NCI-H1048 (cell line): ENCODE measurements around the gene PCDHB13.
"Not testable (repeated sequence)": the region's sequence is repeated elsewhere in the genome, so short reads cannot be mapped to it uniquely, and the experiment has no call there.

Experiments used
- DNase-seq: peaks from one replicate; lab custom pipeline; 2025; lab: John Stamatoyannopoulos, UW

Gene PCDHB13

DNA sequence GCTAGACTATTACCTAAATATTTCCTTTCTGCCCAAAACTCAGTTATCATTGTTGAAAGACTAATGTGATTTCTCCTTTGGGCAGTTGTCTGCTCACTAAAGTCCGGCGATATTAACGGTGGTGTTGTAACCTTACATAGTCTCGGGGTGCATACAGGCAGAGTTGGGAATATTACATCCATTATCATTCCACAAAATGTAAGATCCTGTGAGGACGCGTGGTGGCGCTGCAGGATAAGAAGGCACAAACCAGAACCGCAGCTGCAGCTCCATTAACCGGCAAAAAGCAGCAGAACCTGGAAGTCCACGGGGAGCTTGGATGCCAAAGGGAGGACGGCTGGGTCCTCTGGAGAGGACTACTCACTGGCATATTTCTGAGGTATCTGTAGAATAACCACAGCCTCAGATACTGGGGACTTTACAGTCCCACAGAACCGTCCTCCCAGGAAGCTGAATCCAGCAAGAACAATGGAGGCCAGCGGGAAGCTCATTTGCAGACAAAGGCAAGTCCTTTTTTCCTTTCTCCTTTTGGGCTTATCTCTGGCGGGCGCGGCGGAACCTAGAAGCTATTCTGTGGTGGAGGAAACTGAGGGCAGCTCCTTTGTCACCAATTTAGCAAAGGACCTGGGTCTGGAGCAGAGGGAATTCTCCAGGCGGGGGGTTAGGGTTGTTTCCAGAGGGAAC lies at the start of gene PCDHB13:
Gene PCDHB13, plus strand, starts transcription at position 264 of the 684 bp plus-strand sequence. Its CDS starts 205 bp downstream, at position 469.
- not testable (repeated sequence) for DNase-seq

DNA sequence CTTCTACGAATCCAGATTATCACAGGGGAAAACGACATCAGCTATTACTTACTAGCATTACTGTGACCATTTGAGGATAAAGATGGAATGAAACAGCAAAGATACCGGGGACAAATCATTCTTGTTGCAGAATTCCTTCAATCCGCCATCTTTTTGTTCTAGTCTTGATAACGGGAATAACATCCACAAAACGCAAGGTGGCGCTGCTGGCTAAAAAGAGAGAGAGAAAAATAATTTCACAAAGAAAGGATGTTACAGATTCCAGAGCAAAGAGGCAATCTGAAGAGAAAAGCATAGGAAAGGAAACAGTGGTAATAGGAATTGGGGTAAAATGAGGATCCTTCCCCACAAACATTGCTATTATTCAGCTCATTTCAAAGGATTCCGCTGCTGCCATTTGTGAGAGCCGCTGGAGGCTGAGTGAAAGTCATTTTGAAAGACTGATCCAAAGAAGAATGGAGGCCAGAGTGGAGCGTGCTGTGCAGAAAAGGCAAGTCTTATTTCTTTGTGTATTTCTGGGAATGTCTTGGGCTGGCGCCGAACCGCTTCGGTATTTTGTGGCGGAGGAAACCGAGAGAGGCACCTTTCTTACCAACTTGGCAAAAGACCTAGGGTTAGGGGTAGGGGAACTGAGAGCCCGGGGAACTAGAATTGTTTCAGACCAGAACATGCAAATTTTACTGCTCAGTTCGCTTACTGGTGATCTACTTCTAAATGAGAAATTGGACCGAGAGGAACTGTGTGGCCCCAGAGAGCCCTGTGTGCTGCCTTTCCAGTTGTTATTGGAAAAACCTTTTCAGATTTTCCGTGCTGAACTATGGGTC lies 41.1 kb upstream of the PCDHB13 start, which contains the start of gene PCDHB7:
Gene PCDHB7, plus strand, starts transcription at position 264 of the 824 bp plus-strand sequence. Its CDS starts 192 bp downstream, at position 456.
- no peak for DNase-seq

DNA sequence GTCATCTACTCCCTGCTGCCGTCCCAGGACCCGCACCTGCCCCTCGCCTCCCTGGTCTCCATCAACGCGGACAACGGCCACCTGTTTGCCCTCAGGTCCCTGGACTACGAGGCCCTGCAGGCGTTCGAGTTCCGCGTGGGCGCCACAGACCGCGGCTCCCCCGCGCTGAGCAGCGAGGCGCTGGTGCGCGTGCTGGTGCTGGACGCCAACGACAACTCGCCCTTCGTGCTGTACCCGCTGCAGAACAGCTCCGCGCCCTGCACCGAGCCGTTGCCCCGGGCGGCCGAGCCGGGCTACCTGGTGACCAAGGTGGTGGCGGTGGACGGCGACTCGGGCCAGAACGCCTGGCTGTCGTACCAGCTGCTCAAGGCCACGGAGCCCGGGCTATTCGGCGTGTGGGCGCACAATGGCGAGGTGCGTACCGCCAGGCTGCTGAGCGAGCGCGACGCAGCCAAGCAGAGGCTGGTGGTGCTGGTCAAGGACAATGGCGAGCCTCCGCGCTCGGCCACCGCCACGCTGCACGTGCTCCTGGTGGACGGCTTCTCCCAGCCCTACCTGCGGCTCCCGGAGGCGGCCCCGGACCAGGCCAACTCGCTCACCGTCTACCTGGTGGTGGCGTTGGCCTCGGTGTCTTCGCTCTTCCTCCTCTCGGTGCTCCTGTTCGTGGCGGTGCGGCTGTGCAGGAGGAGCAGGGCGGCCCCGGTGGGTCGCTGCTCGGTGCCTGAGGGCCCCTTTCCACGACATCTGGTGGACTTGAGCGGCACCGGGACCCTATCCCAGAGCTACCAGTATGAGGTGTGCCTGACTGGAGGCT lies 39.2 kb upstream of the PCDHB13 start:
- DNase-seq, result not testable (repeated sequence)

DNA sequence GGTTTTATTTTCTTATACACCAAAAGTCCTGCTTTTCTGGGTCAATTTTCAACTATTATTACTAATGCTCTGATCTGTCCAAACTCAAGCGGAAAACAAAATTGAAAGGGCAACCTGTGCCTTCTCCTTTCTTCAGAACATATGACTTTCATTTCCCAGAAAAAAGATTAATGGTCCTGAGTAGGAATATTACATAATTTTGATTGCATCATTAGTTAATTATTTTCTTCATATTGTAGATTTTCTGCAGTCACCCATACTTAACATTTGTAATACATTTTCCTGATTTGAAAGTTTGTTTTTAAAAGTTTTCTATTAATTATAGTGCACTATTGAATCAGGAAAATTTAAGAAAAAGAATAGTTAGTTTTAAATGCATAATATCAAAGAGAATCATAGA lies 37.8 kb upstream of the PCDHB13 start:
- no peak for DNase-seq

DNA sequence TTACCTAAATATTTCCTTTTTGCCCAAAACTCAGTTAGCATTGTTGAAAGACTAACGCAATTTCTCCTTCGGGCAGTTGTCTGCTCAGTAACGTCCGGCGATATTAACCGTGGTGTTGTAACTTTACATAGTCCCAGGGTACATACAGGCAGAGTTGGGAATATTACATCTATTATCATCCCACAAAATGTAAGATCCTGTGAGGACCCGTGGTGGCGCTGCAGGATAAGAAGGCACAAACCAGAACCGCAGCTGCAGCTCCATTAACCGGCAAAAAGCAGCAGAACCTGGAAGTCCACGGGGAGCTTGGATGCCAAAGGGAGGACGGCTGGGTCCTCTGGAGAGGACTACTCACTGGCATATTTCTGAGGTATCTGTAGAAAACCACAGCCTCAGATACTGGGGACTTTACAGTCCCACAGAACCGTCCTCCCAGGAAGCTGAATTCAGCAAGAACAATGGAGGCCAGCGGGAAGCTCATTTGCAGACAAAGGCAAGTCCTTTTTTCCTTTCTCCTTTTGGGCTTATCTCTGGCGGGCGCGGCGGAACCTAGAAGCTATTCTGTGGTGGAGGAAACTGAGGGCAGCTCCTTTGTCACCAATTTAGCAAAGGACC lies 36.0 kb upstream of the PCDHB13 start, which contains the start of gene PCDHB8:
Gene PCDHB8, plus strand, starts transcription at position 214 of the 615 bp plus-strand sequence. Its CDS starts 245 bp downstream, at position 459.
- DNase-seq, result not testable (repeated sequence)

DNA sequence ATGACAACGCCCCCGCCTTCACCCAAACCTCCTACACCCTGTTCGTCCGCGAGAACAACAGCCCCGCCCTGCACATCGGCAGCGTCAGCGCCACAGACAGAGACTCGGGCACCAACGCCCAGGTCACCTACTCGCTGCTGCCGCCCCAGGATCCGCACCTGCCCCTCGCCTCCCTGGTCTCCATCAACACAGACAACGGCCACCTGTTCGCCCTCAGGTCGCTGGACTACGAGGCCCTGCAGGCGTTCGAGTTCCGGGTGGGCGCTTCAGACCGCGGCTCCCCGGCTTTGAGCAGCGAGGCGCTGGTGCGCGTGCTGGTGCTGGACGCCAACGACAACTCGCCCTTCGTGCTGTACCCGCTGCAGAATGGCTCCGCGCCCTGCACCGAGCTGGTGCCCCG lies 34.3 kb upstream of the PCDHB13 start:
- DNase-seq, result not testable (repeated sequence)

DNA sequence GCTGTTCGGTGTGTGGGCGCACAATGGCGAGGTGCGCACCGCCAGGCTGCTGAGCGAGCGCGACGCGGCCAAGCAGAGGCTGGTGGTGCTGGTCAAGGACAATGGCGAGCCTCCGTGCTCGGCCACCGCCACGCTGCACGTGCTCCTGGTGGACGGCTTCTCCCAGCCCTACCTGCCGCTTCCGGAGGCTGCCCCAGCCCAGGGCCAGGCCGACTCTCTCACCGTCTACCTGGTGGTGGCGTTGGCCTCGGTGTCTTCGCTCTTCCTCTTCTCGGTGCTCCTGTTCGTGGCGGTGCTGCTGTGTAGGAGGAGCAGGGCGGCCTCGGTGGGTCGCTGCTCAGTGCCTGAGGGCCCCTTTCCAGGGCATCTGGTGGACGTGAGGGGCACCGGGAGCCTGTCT lies 33.8 kb upstream of the PCDHB13 start:
- DNase-seq, result not testable (repeated sequence)

DNA sequence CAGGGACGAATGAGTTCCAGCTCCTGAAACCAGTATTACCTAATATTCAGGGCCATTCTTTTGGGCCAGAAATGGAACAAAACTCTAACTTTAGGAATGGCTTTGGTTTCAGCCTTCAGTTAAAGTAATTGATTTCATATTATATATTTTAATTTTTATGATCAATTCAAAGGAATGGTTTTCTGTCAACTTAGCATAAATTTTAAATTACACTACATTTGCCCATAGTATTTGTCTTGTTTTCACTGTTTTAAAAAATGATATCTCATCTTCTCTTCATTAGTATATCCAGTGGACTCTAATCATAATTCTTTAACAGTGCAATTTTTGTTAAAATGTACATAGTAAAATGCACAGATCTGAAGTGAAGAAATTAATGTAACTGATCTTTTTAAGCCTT lies 33.4 kb upstream of the PCDHB13 start:
- DNase-seq, result no peak

DNA sequence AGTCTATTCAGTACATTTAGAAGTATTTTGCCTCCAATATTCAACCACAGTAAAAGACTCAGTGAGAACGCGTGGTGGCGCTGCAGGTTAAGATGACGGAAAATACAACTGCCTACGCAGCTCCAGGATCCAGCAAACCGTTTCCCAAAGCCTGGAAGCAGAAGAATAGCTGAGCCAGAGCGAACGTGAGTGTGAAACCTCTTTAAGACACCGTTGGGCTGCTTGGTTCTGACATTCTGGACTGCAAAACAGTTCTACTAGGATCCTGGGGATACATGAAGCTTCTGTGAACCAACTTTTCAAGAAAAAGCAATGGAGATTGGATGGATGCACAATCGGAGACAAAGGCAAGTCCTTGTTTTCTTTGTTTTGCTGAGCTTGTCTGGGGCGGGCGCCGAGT lies 31.5 kb upstream of the PCDHB13 start, which contains the start of gene PCDHB16:
Gene PCDHB16, plus strand, starts transcription at position 140 of the 400 bp plus-strand sequence. Its CDS starts 173 bp downstream, at position 313.
- no peak for DNase-seq

DNA sequence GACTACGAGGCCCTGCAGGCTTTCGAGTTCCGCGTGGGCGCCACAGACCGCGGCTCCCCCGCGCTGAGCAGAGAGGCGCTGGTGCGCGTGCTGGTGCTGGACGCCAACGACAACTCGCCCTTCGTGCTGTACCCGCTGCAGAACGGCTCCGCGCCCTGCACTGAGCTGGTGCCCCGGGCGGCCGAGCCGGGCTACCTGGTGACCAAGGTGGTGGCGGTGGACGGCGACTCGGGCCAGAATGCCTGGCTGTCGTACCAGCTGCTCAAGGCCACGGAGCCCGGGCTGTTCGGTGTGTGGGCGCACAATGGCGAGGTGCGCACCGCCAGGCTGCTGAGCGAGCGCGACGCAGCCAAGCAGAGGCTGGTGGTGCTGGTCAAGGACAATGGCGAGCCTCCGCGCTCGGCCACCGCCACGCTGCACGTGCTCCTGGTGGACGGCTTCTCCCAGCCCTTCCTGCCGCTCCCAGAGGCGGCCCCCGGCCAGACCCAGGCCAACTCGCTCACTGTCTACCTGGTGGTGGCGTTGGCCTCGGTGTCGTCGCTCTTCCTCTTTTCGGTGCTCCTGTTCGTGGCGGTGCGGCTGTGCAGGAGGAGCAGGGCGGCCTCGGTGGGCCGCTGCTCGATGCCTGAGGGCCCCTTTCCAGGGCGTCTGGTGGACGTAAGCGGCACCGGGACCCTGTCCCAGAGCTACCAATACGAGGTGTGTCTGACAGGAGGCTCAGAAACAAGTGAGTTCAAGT lies 29.4 kb upstream of the PCDHB13 start:
- DNase-seq, result not testable (repeated sequence)

DNA sequence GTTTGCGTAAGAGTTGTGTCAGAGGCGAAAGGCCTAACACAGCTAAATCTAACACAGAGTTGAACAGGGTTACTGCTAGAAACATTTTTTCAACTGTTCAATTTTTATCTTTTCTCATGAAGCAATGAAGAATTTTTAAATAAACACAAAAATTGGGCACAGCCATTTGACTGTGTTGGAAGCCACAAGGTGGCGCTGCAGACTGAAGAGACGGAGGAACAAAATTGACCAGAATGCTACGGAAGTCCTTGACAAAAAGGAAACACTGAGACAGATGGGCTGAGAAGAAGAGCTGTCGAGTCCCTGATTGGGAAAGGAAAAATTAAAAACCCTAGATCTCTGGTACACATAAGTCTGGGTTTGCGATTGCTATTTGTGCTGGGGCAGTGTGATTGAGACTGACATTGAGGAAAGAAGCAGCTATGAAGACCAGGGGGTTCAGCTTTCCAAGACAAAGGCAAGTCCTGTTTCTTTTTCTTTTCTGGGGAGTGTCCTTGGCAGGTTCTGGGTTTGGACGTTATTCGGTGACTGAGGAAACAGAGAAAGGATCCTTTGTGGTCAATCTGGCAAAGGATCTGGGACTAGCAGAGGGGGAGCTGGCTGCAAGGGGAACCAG lies 26.7 kb upstream of the PCDHB13 start, which contains the start of gene PCDHB9:
Gene PCDHB9, plus strand, starts transcription at position 265 of the 616 bp plus-strand sequence. Its CDS starts 158 bp downstream, at position 423.
- no peak for DNase-seq

DNA sequence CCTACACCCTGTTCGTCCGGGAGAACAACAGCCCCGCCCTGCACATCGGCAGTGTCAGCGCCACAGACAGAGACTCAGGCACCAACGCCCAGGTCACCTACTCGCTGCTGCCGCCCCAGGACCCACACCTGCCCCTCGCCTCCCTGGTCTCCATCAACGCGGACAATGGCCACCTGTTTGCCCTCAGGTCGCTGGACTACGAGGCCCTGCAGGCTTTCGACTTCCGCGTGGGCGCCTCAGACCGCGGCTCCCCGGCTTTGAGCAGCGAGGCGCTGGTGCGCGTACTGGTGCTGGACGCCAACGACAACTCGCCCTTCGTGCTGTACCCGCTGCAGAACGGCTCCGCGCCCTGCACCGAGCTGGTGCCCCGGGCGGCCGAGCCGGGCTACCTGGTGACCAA lies 25.0 kb upstream of the PCDHB13 start:
- DNase-seq, result not testable (repeated sequence)

DNA sequence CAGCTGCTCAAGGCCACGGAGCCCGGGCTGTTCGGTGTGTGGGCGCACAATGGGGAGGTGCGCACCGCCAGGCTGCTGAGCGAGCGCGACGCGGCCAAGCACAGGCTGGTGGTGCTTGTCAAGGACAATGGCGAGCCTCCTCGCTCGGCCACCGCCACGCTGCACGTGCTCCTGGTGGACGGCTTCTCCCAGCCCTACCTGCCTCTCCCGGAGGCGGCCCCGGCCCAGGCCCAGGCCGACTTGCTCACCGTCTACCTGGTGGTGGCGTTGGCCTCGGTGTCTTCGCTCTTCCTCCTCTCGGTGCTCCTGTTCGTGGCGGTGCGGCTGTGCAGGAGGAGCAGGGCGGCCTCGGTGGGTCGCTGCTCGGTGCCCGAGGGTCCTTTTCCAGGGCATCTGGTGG lies 24.6 kb upstream of the PCDHB13 start:
- DNase-seq, result not testable (repeated sequence)

DNA sequence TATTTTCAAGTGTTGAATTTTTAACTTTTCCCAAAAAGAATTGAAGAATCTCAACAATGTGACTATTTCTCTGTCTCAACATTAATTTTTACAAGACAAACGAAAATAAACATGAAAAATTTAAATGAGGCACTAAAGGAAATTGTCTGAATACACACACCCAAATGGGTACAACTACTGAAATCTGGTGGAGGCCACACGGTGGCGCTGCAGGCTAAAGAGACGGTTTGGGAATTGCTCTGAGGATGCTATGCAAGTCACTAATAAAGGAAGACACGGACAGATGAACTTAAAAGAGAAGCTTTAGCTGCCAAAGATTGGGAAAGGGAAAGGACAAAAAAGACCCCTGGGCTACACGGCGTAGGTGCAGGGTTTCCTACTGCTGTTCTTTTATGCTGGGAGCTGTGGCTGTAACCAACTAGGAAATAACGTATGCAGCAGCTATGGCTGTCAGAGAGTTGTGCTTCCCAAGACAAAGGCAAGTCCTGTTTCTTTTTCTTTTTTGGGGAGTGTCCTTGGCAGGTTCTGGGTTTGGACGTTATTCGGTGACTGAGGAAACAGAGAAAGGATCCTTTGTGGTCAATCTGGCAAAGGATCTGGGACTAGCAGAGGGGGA lies 21.5 kb upstream of the PCDHB13 start, which contains the start of gene PCDHB10:
Gene PCDHB10, plus strand, starts transcription at position 244 of the 616 bp plus-strand sequence. Its CDS starts 200 bp downstream, at position 444.
- DNase-seq, result no peak

DNA sequence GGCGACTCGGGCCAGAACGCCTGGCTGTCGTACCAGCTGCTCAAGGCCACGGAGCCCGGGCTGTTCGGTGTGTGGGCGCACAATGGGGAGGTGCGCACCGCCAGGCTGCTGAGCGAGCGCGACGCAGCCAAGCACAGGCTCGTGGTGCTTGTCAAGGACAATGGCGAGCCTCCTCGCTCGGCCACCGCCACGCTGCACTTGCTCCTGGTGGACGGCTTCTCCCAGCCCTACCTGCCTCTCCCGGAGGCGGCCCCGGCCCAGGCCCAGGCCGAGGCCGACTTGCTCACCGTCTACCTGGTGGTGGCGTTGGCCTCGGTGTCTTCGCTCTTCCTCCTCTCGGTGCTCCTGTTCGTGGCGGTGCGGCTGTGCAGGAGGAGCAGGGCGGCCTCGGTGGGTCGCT lies 19.4 kb upstream of the PCDHB13 start:
- DNase-seq, result not testable (repeated sequence)

DNA sequence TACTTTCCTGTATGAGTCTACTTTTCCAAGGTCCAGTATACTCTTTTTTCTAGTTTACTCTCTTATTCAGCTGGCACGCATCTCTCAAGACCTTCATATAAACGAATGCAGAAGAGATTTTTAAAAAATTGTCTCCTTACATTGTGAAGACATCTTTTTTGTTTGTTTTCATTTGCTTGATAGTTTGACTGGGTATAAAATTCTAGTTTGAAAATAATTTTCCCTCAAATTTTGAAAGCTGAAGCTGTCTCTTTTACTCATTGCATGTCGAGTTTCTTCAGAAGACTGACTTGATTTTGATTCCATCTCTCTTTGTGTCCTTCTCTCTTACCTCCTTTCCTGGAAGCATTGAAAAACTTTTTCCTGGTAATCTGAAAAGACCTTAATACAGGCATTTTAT lies 17.4 kb upstream of the PCDHB13 start:
- no peak for DNase-seq

DNA sequence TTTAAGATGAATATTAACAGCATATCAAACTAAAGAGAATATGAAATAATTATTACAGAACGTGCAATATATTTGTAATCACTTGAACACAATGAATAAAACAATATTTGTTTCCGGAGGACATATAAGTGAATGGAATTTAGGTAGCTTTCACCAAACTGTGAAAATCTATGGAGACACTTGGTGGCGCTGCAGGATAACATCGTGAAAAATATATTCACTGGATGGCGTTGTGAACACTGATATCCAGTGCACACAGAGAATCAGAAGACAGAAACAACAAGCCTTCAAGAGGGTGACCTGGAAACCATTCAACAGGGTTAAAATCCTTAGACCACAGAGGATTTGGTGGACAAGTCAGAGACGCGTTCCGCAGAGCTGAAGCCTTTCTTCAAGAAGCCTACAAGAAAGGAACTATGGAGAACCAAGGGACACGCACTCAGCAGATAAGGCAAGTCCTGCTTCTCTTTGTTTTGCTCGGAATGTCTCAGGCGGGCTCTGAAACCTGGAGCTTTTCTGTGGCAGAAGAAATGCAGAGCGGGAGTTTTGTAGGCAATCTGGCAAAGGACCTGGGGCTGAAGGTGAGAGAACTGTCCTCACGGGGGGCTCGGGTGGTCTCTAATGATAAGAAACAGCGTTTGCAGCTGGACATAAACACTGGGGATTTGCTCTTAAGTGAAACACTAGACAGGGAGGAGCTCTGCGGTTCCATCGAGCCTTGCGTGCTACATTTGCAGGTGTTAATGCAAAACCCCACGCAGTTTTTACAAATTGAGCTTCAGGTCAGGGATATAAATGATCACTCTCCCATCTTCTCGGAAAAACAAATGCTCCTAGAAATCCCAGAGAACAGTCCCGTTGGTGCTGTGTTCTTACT lies 14.1 kb upstream of the PCDHB13 start, which contains the start of gene PCDHB11:
Gene PCDHB11, plus strand, starts transcription at position 269 of the 877 bp plus-strand sequence. Its CDS starts 148 bp downstream, at position 417.
- DNase-seq, result no peak

DNA sequence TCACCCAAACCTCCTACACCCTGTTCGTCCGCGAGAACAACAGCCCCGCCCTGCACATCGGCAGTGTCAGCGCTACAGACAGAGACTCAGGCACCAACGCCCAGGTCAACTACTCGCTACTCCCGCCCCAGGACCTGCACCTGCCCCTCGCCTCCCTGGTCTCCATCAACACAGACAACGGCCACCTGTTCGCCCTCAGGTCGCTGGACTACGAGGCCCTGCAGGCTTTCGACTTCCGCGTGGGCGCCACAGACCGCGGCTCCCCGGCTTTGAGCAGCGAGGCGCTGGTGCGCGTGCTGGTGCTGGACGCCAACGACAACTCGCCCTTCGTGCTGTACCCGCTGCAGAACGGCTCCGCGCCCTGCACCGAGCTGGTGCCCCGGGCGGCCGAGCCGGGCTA lies 12.6 kb upstream of the PCDHB13 start:
- not testable (repeated sequence) for DNase-seq
